Measurements from ENCODE around the gene GEMIN8.

GRCh38 chrX:14010566-14010965, 19.1 kb downstream of the GEMIN8 start:
- TF ChIP-seq CTCF (IDR thresholded peaks at IDR 0.05): no peak
- TF ChIP-seq POLR2AphosphoS5 (IDR thresholded peaks at IDR 0.05; ENCODE audit: low read depth, low read length): no peak
- no peak for TF ChIP-seq TCF7L2 (IDR thresholded peaks at IDR 0.05; ENCODE audit: low read depth, low read length)

Measured in Panc1 (cell line).